ENCODE measurements around the gene RNPEPL1.

RNPEPL1 gene

GRCh38 chr2:240628808-240629618 is 60.7 kb downstream of the RNPEPL1 start:
- Histone ChIP-seq H3K4me2 (peak overlapping the region; percentile 17; the same call in 1 of the 2 replicates), H4K20me1 (no peaks in the 10 kb centered on the region)

GRCh38 chr2:240629619-240629967 is 61.3 kb downstream of the RNPEPL1 start:
- H3K9ac ChIP-seq: no peak overlapping the region
- peaks cover 29% of the 10 kb centered on the region for H3K9me3 ChIP-seq
- H3K4me2 ChIP-seq: no peak overlapping the region
- H3K4me3 ChIP-seq: no peak overlapping the region
- TF ChIP-seq Cebpa-rat (IDR thresholded peaks at IDR 0.05): no peak
- H3K36me3 ChIP-seq: peaks cover 4% of the 10 kb centered on the region; the same call in 1 of the 2 replicates
- H4K20me1 ChIP-seq: no peaks in the 10 kb centered on the region
- H3K4me1 ChIP-seq: peaks cover 36% of the 10 kb centered on the region
- H3K27me3 ChIP-seq: no peaks in the 10 kb centered on the region
- H3K27ac ChIP-seq: no peak overlapping the region

More at GRCh38 chr2:240628808-240629618, 60.7 kb downstream of the RNPEPL1 start:
- peaks cover 4% of the 10 kb centered on the region; the same call in 1 of the 2 replicates for H3K36me3 ChIP-seq
- H3K4me1 ChIP-seq: peaks cover 42% of the 10 kb centered on the region
- 0 out of 2 replicates have a peak overlapping the region, but pooled peaks have one; percentile 35 for H3K27ac ChIP-seq
- TF ChIP-seq Cebpa-rat (IDR thresholded peaks at IDR 0.05): no peak
- no peaks in the 10 kb centered on the region for H3K27me3 ChIP-seq
- no peak overlapping the region for H3K9ac ChIP-seq
- no peak overlapping the region for H3K4me3 ChIP-seq
- H3K9me3 ChIP-seq: peaks cover 23% of the 10 kb centered on the region

- peaks cover 4% of the 10 kb centered on the region; the same call in 1 of the 2 replicates for H3K36me3 ChIP-seq
- H3K9ac ChIP-seq: no peak overlapping the region
- no peak overlapping the region for H3K4me3 ChIP-seq
- no peak for TF ChIP-seq Cebpa-rat (IDR thresholded peaks at IDR 0.05)
- no peaks in the 10 kb centered on the region for H4K20me1 ChIP-seq
- no peak overlapping the region for H3K27ac ChIP-seq
- H3K4me2 ChIP-seq: no peak overlapping the region
- no peaks in the 10 kb centered on the region for H3K27me3 ChIP-seq
- peaks cover 30% of the 10 kb centered on the region for H3K4me1 ChIP-seq
- peaks cover 34% of the 10 kb centered on the region for H3K9me3 ChIP-seq
These were observed 61.9 kb downstream of the RNPEPL1 start for GRCh38 chr2:240629968-240630770.
